ENCODE data around the gene FALEC.
"Not testable (repeated sequence)": the region's sequence is repeated elsewhere in the genome, so short reads cannot be mapped to it uniquely, and the experiment has no call there.

FALEC gene

GRCh38 chr1:150576794-150577556 is 61.4 kb downstream of the FALEC start:
- no peak for DNase-seq

- DNase-seq, result no peak
Measured at GRCh38 chr1:150577557-150578271, 62.2 kb downstream of the FALEC start.

GRCh38 chr1:150578272-150579109 is 62.9 kb downstream of the FALEC start:
- no peak for DNase-seq

- DNase-seq, result peak; percentile 91
Measured at GRCh38 chr1:150579110-150579944, 63.8 kb downstream of the FALEC start, which contains the start of gene MCL1. Gene MCL1, minus strand, starts transcription at chr1:150579610. Its CDS starts 80 bp downstream, at chr1:150579530.

- no peak for DNase-seq
Measured at GRCh38 chr1:150579945-150580642, 64.5 kb downstream of the FALEC start.

- not testable (repeated sequence) for DNase-seq
Measured at GRCh38 chr1:150580966-150581365, 65.4 kb downstream of the FALEC start.

- not testable (repeated sequence) for DNase-seq
Measured at GRCh38 chr1:150581437-150581836, 65.9 kb downstream of the FALEC start.

GRCh38 chr1:150581962-150582361 is 66.4 kb downstream of the FALEC start:
- DNase-seq, result not testable (repeated sequence)

GRCh38 chr1:150582371-150582770 is 66.8 kb downstream of the FALEC start:
- no peak for DNase-seq
